AML-193 (cell line): ENCODE data around the gene TEAD4.

Experiments used
- DNase-seq, 2 experiments: peaks; one replicate each; lab custom pipeline; 2025; lab: John Stamatoyannopoulos, UW

The TEAD4 gene

GRCh38 chr12:2959192-2959504 lies at the start of gene TEAD4:
Gene TEAD4 (plus strand): TSS chr12:2959397.
- no peak for DNase-seq

GRCh38 chr12:2912216-2912575 lies 47.0 kb upstream of the TEAD4 start:
- DNase-seq = no peak

- DNase-seq = no peak
Measured at GRCh38 chr12:2919249-2919648, 39.9 kb upstream of the TEAD4 start.

- DNase-seq = no peak
Measured at GRCh38 chr12:2922329-2922728, 36.9 kb upstream of the TEAD4 start.

GRCh38 chr12:2923057-2923456 lies 36.1 kb upstream of the TEAD4 start:
- DNase-seq = no peak

GRCh38 chr12:2924019-2924418 lies 35.2 kb upstream of the TEAD4 start:
- DNase-seq = no peak

GRCh38 chr12:2925322-2925995 lies 33.7 kb upstream of the TEAD4 start:
- DNase-seq = no peak

GRCh38 chr12:2930865-2931264 lies 28.3 kb upstream of the TEAD4 start:
- no peak for DNase-seq

- DNase-seq = no peak
Measured at GRCh38 chr12:2933586-2933985, 25.6 kb upstream of the TEAD4 start.

GRCh38 chr12:2934371-2934770 lies 24.8 kb upstream of the TEAD4 start:
- DNase-seq = no peak

GRCh38 chr12:2936301-2936700 lies 22.9 kb upstream of the TEAD4 start:
- DNase-seq = no peak

- no peak for DNase-seq
Measured at GRCh38 chr12:2937500-2937899, 21.7 kb upstream of the TEAD4 start.

- DNase-seq = no peak
Measured at GRCh38 chr12:2939191-2939590, 20.0 kb upstream of the TEAD4 start.

GRCh38 chr12:2940564-2940963 lies 18.6 kb upstream of the TEAD4 start:
- DNase-seq = no peak

- no peak for DNase-seq
Measured at GRCh38 chr12:2941524-2941923, 17.7 kb upstream of the TEAD4 start.

- peak; percentile 10 to 11 for DNase-seq
Measured at GRCh38 chr12:2944401-2945047, 14.7 kb upstream of the TEAD4 start.

GRCh38 chr12:2949411-2949810 lies 9.8 kb upstream of the TEAD4 start:
- DNase-seq = no peak

GRCh38 chr12:2955888-2956287 lies 3.3 kb upstream of the TEAD4 start:
- DNase-seq = no peak

- DNase-seq = no peak
Measured at GRCh38 chr12:2957816-2958431, 1.3 kb upstream of the TEAD4 start.

GRCh38 chr12:2958432-2959191 lies 585 bp upstream of the TEAD4 start:
- no peak for DNase-seq

- DNase-seq = no peak
Measured at GRCh38 chr12:2959505-2960389, 550 bp downstream of the TEAD4 start.

- DNase-seq = no peak
Measured at GRCh38 chr12:2960390-2960956, 1.3 kb downstream of the TEAD4 start.
